Upper lobe of left lung (tissue), 4 donors: Measurements from ENCODE around the gene IDUA.

Source experiments
- POLR2A ChIP-seq, 4 donors: fragments of 450-650 bp; IDR thresholded peaks; one replicate each; pipeline ENCODE4 v1.5.1; 2016 to 2017; ENCODE audit warnings: antibody characterized with exemption in 4 of 4, mild to moderate bottlenecking in 2 of 4
- TF ChIP-seq, protein P1 (sequence below), 6 experiments: fragments of 450-650 bp in 4 of 6; fragments of 200-600 bp in 2 of 6; sonication (generic) in 2 of 6; IDR thresholded peaks; one replicate each; pipeline ENCODE4 v1.5.1; 2016 to 2019; ENCODE audit warnings: antibody characterized with exemption in 6 of 6

DNA sequence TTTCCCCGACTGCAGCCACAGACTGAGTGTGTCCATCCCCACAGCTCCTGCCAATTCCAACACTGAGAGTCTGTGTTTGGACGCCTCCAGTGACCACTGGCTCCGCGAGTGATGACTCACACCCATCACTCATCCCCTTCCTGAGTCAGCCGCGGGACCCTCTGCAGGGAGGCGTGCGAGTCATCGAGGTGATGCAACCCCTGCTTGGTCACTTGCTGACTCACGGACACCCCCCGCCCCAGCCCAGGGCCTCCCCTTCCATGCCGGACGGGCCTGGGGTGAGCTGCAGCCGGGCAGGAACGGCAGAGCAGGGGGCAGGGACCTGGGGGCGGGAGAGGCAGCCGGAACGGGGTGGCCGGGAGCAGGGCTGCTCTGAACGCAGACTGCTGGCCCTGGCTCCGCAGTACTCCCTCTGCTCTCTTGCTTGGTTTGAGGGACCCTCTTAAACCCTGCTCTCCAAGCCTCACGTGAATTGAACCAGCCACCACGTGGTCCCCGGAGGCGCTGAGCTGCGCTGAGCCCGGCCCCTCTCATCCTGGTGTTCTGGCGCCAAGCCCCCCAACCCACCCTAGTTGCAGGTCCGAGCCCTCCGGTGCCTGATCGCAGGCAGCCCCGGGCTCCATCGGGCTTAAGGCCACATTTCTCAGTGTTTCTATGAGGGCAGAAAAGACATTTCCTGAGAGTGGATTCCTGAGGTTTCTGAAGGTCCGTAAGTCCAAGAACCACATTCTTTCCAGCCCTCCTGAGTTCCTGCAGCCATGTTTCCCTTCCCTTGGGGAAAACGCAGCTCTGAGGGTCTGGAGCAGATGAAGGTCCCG is 57.0 kb downstream of the IDUA start:
- TF ChIP-seq POLR2A (IDR thresholded peaks at IDR 0.05), result no peak
- TF ChIP-seq, protein P1, sequence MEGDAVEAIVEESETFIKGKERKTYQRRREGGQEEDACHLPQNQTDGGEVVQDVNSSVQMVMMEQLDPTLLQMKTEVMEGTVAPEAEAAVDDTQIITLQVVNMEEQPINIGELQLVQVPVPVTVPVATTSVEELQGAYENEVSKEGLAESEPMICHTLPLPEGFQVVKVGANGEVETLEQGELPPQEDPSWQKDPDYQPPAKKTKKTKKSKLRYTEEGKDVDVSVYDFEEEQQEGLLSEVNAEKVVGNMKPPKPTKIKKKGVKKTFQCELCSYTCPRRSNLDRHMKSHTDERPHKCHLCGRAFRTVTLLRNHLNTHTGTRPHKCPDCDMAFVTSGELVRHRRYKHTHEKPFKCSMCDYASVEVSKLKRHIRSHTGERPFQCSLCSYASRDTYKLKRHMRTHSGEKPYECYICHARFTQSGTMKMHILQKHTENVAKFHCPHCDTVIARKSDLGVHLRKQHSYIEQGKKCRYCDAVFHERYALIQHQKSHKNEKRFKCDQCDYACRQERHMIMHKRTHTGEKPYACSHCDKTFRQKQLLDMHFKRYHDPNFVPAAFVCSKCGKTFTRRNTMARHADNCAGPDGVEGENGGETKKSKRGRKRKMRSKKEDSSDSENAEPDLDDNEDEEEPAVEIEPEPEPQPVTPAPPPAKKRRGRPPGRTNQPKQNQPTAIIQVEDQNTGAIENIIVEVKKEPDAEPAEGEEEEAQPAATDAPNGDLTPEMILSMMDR (IDR thresholded peaks at IDR 0.05), result no peak
